ENCODE data around the gene MRPS18A. TPM values are rescaled to one million over a fixed set of nuclear protein-coding genes. Genes with fewer than 3 reads are reported as not detected.
A peak's percentile ranks its signal among the peaks of the same experiment; 100 is the strongest.

Gene MRPS18A
- total and polyA plus RNA-seq, 9 of the 15 experiments (the other 6 are each of a cell fraction or from before 2014, with no cell fraction given): 87.5 to 243 (median 125) TPM

GRCh38 chr6:43629505-43630300 is 57.9 kb downstream of the MRPS18A start (continued):
- 0 out of 2 replicates have a peak, but pooled peaks have one; percentile 18 for TF ChIP-seq CLOCK (CRISPR knock-in tag; IDR thresholded peaks at IDR 0.05; ENCODE audit: borderline replicate concordance)
- no peak for TF ChIP-seq RFX7 (CRISPR knock-in tag; IDR thresholded peaks at IDR 0.05)
- no peak; the same call in 1 of the 2 replicates for TF ChIP-seq ATF3 (IDR thresholded peaks at IDR 0.05)
- TF ChIP-seq ATF3 (CRISPR knock-in tag; conservative IDR thresholded peaks at IDR 0.05): no peak
- no peak for TF ChIP-seq XRCC4 (IDR thresholded peaks at IDR 0.05; ENCODE audit: extremely low read depth, insufficient read depth, insufficient read length)
- no peak; the same call in none of the 2 replicates for TF ChIP-seq SMAD4 (CRISPR knock-in tag; conservative IDR thresholded peaks at IDR 0.05)
- TF ChIP-seq HES1 (IDR thresholded peaks at IDR 0.05; ENCODE audit: low read depth): no peak; the same call in 1 of the 2 replicates
- TF ChIP-seq ZNF239 (CRISPR knock-in tag; IDR thresholded peaks at IDR 0.05): no peak
- TF ChIP-seq NUFIP1 (IDR thresholded peaks at IDR 0.05; ENCODE audit: partially characterized antibody): no peak
- TF ChIP-seq SREBF1 (IDR thresholded peaks at IDR 0.05; ENCODE audit: borderline replicate concordance, low read depth, low read length): no peak
- peak; percentile 69; the same call in 1 of the 2 replicates for TF ChIP-seq ETV5 (CRISPR knock-in tag; IDR thresholded peaks at IDR 0.05; ENCODE audit: low read depth)
- peak; percentile 53; the same call in 1 of the 2 replicates for TF ChIP-seq EP300 (IDR thresholded peaks at IDR 0.05; ENCODE audit: low read length)
- no peak for TF ChIP-seq PTTG1 (tag; IDR thresholded peaks at IDR 0.05; ENCODE audit: low read depth)
- no peak for TF ChIP-seq ZSCAN29 (IDR thresholded peaks at IDR 0.05)
- TF ChIP-seq CEBPG (CRISPR knock-in tag; IDR thresholded peaks at IDR 0.05): peak; percentile 88
- TF ChIP-seq CEBPG (tag; conservative IDR thresholded peaks at IDR 0.05 in 1 of 2, IDR thresholded peaks at IDR 0.05 in 1 of 2): peak; percentile 92 to 98
- TF ChIP-seq NELFE (IDR thresholded peaks at IDR 0.05; ENCODE audit: insufficient read depth, insufficient read length): no peak
- peak; percentile 81; the same call in 1 of the 2 replicates for TF ChIP-seq NBN (IDR thresholded peaks at IDR 0.05; ENCODE audit: low read depth)
- no peak for TF ChIP-seq KAT8 (IDR thresholded peaks at IDR 0.05; ENCODE audit: low read depth)
- peak; percentile 93 for TF ChIP-seq L3MBTL2 (IDR thresholded peaks at IDR 0.05)
- no peak for TF ChIP-seq ZNF79 (CRISPR knock-in tag; IDR thresholded peaks at IDR 0.05; ENCODE audit: low read depth)
- TF ChIP-seq IRF9 (tag; IDR thresholded peaks at IDR 0.05): peak; percentile 81; the same call in 1 of the 2 replicates
- peak; percentile 98 for TF ChIP-seq POLR2AphosphoS2 (IDR thresholded peaks at IDR 0.05; ENCODE audit: low read length)
- TF ChIP-seq FIP1L1 (IDR thresholded peaks at IDR 0.05; ENCODE audit: low read depth, low read length, poor library complexity, severe bottlenecking): peak; percentile 3
- TF ChIP-seq HNRNPUL1 (IDR thresholded peaks at IDR 0.05; ENCODE audit: low read length): no peak
